SK-N-SH (cell line): ENCODE data around the gene PCSK6. TPM values are rescaled to one million over a fixed set of nuclear protein-coding genes. Genes with fewer than 3 reads are reported as not detected.

Source experiments
- CTCF ChIA-PET: fragments of 300-600, 350-600 bp; formaldehyde crosslinking; extraction: SDS; loops from one replicate; lab custom pipeline; 2021; lab: Yijun Ruan, JAX
- POLR2A ChIA-PET: fragments of 350-600 bp; sonication (Branson Sonifier 250); formaldehyde crosslinking; extraction: SDS; loops from one replicate; lab custom pipeline; 2020; ENCODE audit warnings: antibody characterized with exemption, inconsistent platforms; lab: Yijun Ruan, JAX
- DNase-seq: peaks from one replicate; pipeline ENCODE4 v3.0.0; 2012
- H2AFZ ChIP-seq: fragments of 200-600 bp; sonication (generic); 2 replicates; pipeline ENCODE4 v1.8.1; 2016; ENCODE audit warnings: antibody characterized with exemption, mild to moderate bottlenecking, low read depth
- H3F3A ChIP-seq: fragments of 200-600 bp; sonication (generic); replicated peaks from 2 replicates; pipeline ENCODE3; 2016; ENCODE audit warnings: antibody characterized with exemption, mild to moderate bottlenecking; ENCODE audit not compliant: insufficient read depth
- H3K27ac ChIP-seq, 2 experiments: fragments of 200-500 bp in 1 of 2; fragments of 200-600 bp in 1 of 2; sonication (Bioruptor generic) in 1 of 2; sonication (generic), shearing (Covaris generic) in 1 of 2; 2 replicates each; pipeline versions ENCODE4 v1.5.1 to v1.6.1; 2014 to 2016; ENCODE audit warnings: low read depth in 2 of 2, inconsistent platforms in 1 of 2, low read length in 1 of 2, mild to moderate bottlenecking in 1 of 2, mixed read lengths in 1 of 2
- H3K27me3 ChIP-seq: fragments of 200-600 bp; sonication (generic), shearing (Covaris generic); 2 replicates; pipeline ENCODE4 v1.6.1; 2016; ENCODE audit warnings: mixed run types; ENCODE audit not compliant: insufficient read depth
- H3K36me3 ChIP-seq, 2 experiments: fragments of 200-500 bp in 1 of 2; fragments of 200-600 bp in 1 of 2; sonication (Bioruptor generic) in 1 of 2; sonication (generic) in 1 of 2; replicated peaks in 1 of 2; 2 replicates each; pipeline versions ENCODE3 to v1.5.1; 2014 to 2016; ENCODE audit warnings: low read length in 1 of 2, mild to moderate bottlenecking in 1 of 2; ENCODE audit not compliant: insufficient read depth in 2 of 2, control insufficient read depth in 1 of 2
- H3K4me1 ChIP-seq, 2 experiments: fragments of 200-500 bp in 1 of 2; fragments of 200-600 bp in 1 of 2; sonication (Bioruptor generic) in 1 of 2; sonication (generic), shearing (Covaris generic) in 1 of 2; 2 replicates each; pipeline versions ENCODE4 v1.5.1 to v1.6.1; 2014 to 2016; ENCODE audit warnings: low read depth in 1 of 2, low read length in 1 of 2, mixed run types in 1 of 2; ENCODE audit not compliant: insufficient read depth in 2 of 2, control insufficient read depth in 1 of 2
- H3K4me2 ChIP-seq: fragments of 200-600 bp; sonication (generic), shearing (Covaris generic); 2 replicates; pipeline ENCODE4 v1.6.1; 2017; ENCODE audit warnings: mixed run types
- H3K4me3 ChIP-seq, 2 experiments: fragments of 200-500 bp in 1 of 2; fragments of 200-600 bp in 1 of 2; sonication (Bioruptor generic) in 1 of 2; sonication (generic), shearing (Covaris generic) in 1 of 2; 2 replicates each; pipeline versions ENCODE4 v1.5.1 to v1.8.1; 2014 to 2016; ENCODE audit warnings: low read depth in 2 of 2, inconsistent platforms in 1 of 2, low read length in 1 of 2, mild to moderate bottlenecking in 1 of 2, mixed read lengths in 1 of 2, moderate library complexity in 1 of 2
- H3K79me2 ChIP-seq: fragments of 200-600 bp; sonication (generic); 2 replicates; pipeline ENCODE4 v1.8.1; 2017; ENCODE audit warnings: mild to moderate bottlenecking; ENCODE audit not compliant: insufficient read depth
- H3K9ac ChIP-seq: fragments of 200-600 bp; sonication (generic); 2 replicates; pipeline ENCODE4 v1.6.1; 2017; ENCODE audit warnings: mixed run types
- H3K9me2 ChIP-seq: fragments of 200-600 bp; sonication (generic); 2 replicates; pipeline ENCODE4 v1.6.1; 2017; ENCODE audit warnings: mixed run types
- H3K9me3 ChIP-seq: fragments of 200-600 bp; sonication (generic); 2 replicates; pipeline ENCODE4 v1.6.1; 2017; ENCODE audit warnings: mixed run types, mild to moderate bottlenecking, moderate library complexity
- H4K20me1 ChIP-seq: fragments of 200-600 bp; sonication (generic); 2 replicates; pipeline ENCODE4 v1.6.1; 2017; ENCODE audit warnings: mild to moderate bottlenecking, mixed run types; ENCODE audit not compliant: insufficient read depth
- CTCF ChIP-seq: fragments of 200-600 bp; sonication (generic); IDR thresholded peaks from 2 replicates; pipeline ENCODE4 v1.6.1; 2017; ENCODE audit warnings: antibody characterized with exemption, mild to moderate bottlenecking, moderate library complexity
- EP300 ChIP-seq, 2 experiments: IDR thresholded peaks; 2 replicates each; pipeline versions ENCODE4 v1.4.0 to v1.6.1; 2012; ENCODE audit warnings: borderline replicate concordance in 1 of 2, low read depth in 1 of 2, low read length in 1 of 2
- FOSL2 ChIP-seq: IDR thresholded peaks from 2 replicates; pipeline ENCODE4 v1.4.0; 2012; ENCODE audit warnings: low read depth, mild to moderate bottlenecking, moderate library complexity, borderline replicate concordance
- FOXM1 ChIP-seq: IDR thresholded peaks from 2 replicates; pipeline ENCODE4 v1.4.0; 2012; ENCODE audit warnings: low read depth, mild to moderate bottlenecking
- GABPA ChIP-seq: IDR thresholded peaks from 2 replicates; pipeline ENCODE4 v1.4.0; 2012; ENCODE audit warnings: low read depth, mild to moderate bottlenecking
- GATA2 ChIP-seq: sonication (generic); formaldehyde crosslinking; IDR thresholded peaks from 2 replicates; pipeline ENCODE4 v1.5.0; 2020; ENCODE audit warnings: mild to moderate bottlenecking, missing genetic modification reagents
- IRF3 ChIP-seq: fragments of 150-350 bp; IDR thresholded peaks from 2 replicates; pipeline ENCODE4 v1.6.1; 2016; ENCODE audit warnings: mild to moderate bottlenecking, low read depth, low read length
- JUND ChIP-seq: IDR thresholded peaks from 2 replicates; pipeline ENCODE4 v1.4.0; 2012
- MXI1 ChIP-seq: IDR thresholded peaks from 2 replicates; pipeline ENCODE4 v1.6.1; 2012; ENCODE audit warnings: mild to moderate bottlenecking, low read depth, low read length, improper control_type of control experiment
- NRF1 ChIP-seq: IDR thresholded peaks from 2 replicates; pipeline ENCODE4 v1.6.1; 2012; ENCODE audit warnings: low read depth, mild to moderate bottlenecking, low read length
- PBX3 ChIP-seq: IDR thresholded peaks from 2 replicates; pipeline ENCODE4; 2012
- POLR2AphosphoS5 ChIP-seq: IDR thresholded peaks from 2 replicates; pipeline ENCODE4 v1.6.1; 2012; ENCODE audit warnings: low read depth, low read length
- RAD21 ChIP-seq: IDR thresholded peaks from 2 replicates; pipeline ENCODE4 v1.6.1; 2012; ENCODE audit warnings: mild to moderate bottlenecking, low read length
- RCOR1 ChIP-seq: fragments of 150-350 bp; IDR thresholded peaks from 2 replicates; pipeline ENCODE4 v1.6.1; 2017; ENCODE audit warnings: antibody characterized with exemption, low read length
- REST ChIP-seq: IDR thresholded peaks from 2 replicates; pipeline ENCODE4 v1.6.1; 2012; ENCODE audit warnings: mild to moderate bottlenecking, low read depth, low read length, moderate library complexity
- SIN3A ChIP-seq: IDR thresholded peaks from 2 replicates; pipeline ENCODE4 v1.6.1; 2012; ENCODE audit warnings: low read depth, mild to moderate bottlenecking, low read length, moderate library complexity, borderline replicate concordance
- TAF1 ChIP-seq: IDR thresholded peaks from 2 replicates; pipeline ENCODE4 v1.6.1; 2012; ENCODE audit warnings: low read depth, mild to moderate bottlenecking, low read length, moderate library complexity, borderline replicate concordance
- TCF12 ChIP-seq: IDR thresholded peaks from 2 replicates; pipeline ENCODE4 v1.4.0; 2012
- ZBTB33 ChIP-seq: IDR thresholded peaks from 2 replicates; pipeline ENCODE4 v1.4.0; 2012; ENCODE audit warnings: low read depth, borderline replicate concordance
- WGBS: methylation state at CpG from one replicate; pipeline ENCODE4 v1.1.6; 2017; ENCODE audit warnings: low lambda C conversion rate; 5-methylcytosine and 5-hydroxymethylcytosine counted together
- polyA plus RNA-seq, 3 experiments: library from polyadenylated mRNA; depleted of rRNA; stranded (reverse); fragments of >200 nt; gene quantifications; 2 replicates each; pipeline ENCODE4 v1.2.3, GENCODE V29; 2012

Gene PCSK6
- polyA plus RNA-seq, 1 of the 3 experiments (the other 2 are of a cell fraction), result 0.03 TPM

GRCh38 chr15:101338502-101339057, 150.9 kb downstream of the PCSK6 start:
- no peak overlapping the region for H2AFZ ChIP-seq
- H3K79me2 ChIP-seq, result no peaks in the 10 kb centered on the region
- no peak overlapping the region for H3K27ac ChIP-seq
- H3K9ac ChIP-seq, result no peak overlapping the region
- DNase-seq, result no peak
- POLR2A ChIA-PET, result no interaction called here
- CTCF ChIA-PET, result no interaction called here
- no peaks in the 10 kb centered on the region; a peak in 2 of 4 replicates for H3K4me1 ChIP-seq
- no peak overlapping the region for H3K4me2 ChIP-seq
- no peaks in the 10 kb centered on the region for H3K36me3 ChIP-seq
- no peak overlapping the region for H3K4me3 ChIP-seq
- TF ChIP-seq FOSL2 (no peak), MXI1 (no peak), EP300 (IDR thresholded peaks at IDR 0.05; ENCODE audit: borderline replicate concordance in 1 of 2, low read depth in 1 of 2, low read length in 1 of 2) (no peak), TCF12 (no peak), SIN3A (no peak), GABPA (no peak), NRF1 (no peak), REST (no peak), PBX3 (no peak), CTCF (no peak), ZBTB33 (no peak), FOXM1 (no peak), RCOR1 (no peak), POLR2AphosphoS5 (no peak), JUND (no peak), TAF1 (no peak), IRF3 (no peak), RAD21 (no peak), GATA2 (CRISPR knock-in tag) (no peak)
- peaks cover 3% of the 10 kb centered on the region for H3F3A ChIP-seq
- H3K9me2 ChIP-seq, result no peaks in the 10 kb centered on the region
- no peaks in the 10 kb centered on the region; the same call in 1 of the 2 replicates for H3K27me3 ChIP-seq
- no peaks in the 10 kb centered on the region for H3K9me3 ChIP-seq
- 20% methylated on average over 1 of the region's 1 CpG for WGBS
- no peaks in the 10 kb centered on the region for H4K20me1 ChIP-seq
